ENCODE measurements around the gene CDC123.

Gene CDC123

DNA sequence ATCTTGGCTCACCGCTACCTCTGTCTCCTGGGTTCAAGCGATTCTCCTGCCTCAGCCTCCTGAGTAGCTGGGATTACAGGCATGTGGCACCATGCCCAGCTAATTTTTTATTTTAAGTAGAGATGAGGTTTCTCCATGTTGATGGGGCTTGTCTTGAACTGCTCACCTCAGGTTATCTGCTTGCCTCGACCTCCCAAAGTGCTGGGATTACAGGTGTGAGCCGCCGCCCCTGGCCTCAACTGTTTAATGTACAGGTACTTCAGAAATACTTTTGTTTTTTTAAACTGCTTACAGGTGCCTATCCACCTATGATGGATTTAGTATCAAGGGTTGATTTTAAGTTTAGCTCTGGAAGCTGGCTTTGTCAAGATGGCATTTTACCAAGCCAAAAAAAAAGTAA, 55.6 kb downstream of the CDC123 start:
- Histone ChIP-seq H3K27me3 (ENCODE audit: insufficient read depth, poor library complexity, severe bottlenecking) (no peaks in the 10 kb centered on the region), H3K27ac (replicated peaks) (no peak overlapping the region), H3K4me3 (replicated peaks; ENCODE audit: insufficient read depth, low read length) (no peak overlapping the region)
- TF ChIP-seq, protein P1, sequence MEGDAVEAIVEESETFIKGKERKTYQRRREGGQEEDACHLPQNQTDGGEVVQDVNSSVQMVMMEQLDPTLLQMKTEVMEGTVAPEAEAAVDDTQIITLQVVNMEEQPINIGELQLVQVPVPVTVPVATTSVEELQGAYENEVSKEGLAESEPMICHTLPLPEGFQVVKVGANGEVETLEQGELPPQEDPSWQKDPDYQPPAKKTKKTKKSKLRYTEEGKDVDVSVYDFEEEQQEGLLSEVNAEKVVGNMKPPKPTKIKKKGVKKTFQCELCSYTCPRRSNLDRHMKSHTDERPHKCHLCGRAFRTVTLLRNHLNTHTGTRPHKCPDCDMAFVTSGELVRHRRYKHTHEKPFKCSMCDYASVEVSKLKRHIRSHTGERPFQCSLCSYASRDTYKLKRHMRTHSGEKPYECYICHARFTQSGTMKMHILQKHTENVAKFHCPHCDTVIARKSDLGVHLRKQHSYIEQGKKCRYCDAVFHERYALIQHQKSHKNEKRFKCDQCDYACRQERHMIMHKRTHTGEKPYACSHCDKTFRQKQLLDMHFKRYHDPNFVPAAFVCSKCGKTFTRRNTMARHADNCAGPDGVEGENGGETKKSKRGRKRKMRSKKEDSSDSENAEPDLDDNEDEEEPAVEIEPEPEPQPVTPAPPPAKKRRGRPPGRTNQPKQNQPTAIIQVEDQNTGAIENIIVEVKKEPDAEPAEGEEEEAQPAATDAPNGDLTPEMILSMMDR (IDR thresholded peaks at IDR 0.05; ENCODE audit: insufficient read depth, low read length): no peak
- no peak for TF ChIP-seq SPI1 (IDR thresholded peaks at IDR 0.05; ENCODE audit: borderline replicate concordance, low read depth)
- no peak for TF ChIP-seq GABPA (IDR thresholded peaks at IDR 0.05; ENCODE audit: low read depth)
- TF ChIP-seq, protein P2, sequence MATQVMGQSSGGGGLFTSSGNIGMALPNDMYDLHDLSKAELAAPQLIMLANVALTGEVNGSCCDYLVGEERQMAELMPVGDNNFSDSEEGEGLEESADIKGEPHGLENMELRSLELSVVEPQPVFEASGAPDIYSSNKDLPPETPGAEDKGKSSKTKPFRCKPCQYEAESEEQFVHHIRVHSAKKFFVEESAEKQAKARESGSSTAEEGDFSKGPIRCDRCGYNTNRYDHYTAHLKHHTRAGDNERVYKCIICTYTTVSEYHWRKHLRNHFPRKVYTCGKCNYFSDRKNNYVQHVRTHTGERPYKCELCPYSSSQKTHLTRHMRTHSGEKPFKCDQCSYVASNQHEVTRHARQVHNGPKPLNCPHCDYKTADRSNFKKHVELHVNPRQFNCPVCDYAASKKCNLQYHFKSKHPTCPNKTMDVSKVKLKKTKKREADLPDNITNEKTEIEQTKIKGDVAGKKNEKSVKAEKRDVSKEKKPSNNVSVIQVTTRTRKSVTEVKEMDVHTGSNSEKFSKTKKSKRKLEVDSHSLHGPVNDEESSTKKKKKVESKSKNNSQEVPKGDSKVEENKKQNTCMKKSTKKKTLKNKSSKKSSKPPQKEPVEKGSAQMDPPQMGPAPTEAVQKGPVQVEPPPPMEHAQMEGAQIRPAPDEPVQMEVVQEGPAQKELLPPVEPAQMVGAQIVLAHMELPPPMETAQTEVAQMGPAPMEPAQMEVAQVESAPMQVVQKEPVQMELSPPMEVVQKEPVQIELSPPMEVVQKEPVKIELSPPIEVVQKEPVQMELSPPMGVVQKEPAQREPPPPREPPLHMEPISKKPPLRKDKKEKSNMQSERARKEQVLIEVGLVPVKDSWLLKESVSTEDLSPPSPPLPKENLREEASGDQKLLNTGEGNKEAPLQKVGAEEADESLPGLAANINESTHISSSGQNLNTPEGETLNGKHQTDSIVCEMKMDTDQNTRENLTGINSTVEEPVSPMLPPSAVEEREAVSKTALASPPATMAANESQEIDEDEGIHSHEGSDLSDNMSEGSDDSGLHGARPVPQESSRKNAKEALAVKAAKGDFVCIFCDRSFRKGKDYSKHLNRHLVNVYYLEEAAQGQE (IDR thresholded peaks at IDR 0.05; ENCODE audit: insufficient replicate concordance, low read depth): no peak
- no peak for TF ChIP-seq POLR2AphosphoS5 (IDR thresholded peaks at IDR 0.05; ENCODE audit: low read depth)
- no peak for DNase-seq (ENCODE audit: low read depth in 1 of 2, low spot score in 1 of 2)

DNA sequence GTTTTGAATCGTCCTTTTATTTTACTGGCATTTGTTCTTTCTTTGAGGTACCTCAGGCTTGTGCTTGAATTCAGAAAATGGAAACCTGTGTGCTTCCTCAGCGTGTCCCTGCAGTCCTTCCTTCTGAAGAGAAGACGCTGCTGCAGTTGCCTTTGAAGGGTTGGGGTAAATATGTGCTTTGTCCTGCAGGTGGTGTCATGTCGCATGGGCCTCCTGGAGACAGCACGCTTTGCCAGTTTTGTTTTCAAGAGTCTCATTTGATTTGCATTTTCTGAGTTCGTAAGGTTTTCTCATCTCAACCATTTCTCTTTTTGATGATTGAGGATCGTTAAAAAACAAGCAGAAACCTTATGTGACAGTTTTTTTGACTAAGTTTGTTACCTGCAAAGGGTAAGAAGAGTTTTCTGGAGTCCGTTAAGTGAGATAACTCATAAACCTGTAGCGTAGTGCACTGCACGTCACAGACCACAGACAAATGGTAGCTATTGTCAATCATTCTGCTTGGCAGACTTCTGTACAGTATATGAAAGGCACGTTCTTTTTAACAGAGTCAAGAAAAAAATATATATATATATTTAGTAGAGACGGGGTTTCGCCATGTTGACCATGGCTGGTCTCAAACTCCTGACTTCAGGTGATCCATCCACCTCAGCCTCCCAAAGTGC, 57.0 kb downstream of the CDC123 start:
- Histone ChIP-seq H3K4me3 (replicated peaks; ENCODE audit: insufficient read depth, low read length) (no peak overlapping the region), H3K27ac (replicated peaks) (no peak overlapping the region), H3K27me3 (ENCODE audit: insufficient read depth, poor library complexity, severe bottlenecking) (no peaks in the 10 kb centered on the region)
- DNase-seq (ENCODE audit: low read depth in 1 of 2, low spot score in 1 of 2): no peak
- TF ChIP-seq SPI1 (IDR thresholded peaks at IDR 0.05; ENCODE audit: borderline replicate concordance, low read depth) (no peak), POLR2AphosphoS5 (IDR thresholded peaks at IDR 0.05; ENCODE audit: low read depth) (no peak), GABPA (IDR thresholded peaks at IDR 0.05; ENCODE audit: low read depth) (no peak)
- TF ChIP-seq, protein P1 (IDR thresholded peaks at IDR 0.05; ENCODE audit: insufficient read depth, low read length): no peak
- TF ChIP-seq, protein P2 (IDR thresholded peaks at IDR 0.05; ENCODE audit: insufficient replicate concordance, low read depth): no peak

DNA sequence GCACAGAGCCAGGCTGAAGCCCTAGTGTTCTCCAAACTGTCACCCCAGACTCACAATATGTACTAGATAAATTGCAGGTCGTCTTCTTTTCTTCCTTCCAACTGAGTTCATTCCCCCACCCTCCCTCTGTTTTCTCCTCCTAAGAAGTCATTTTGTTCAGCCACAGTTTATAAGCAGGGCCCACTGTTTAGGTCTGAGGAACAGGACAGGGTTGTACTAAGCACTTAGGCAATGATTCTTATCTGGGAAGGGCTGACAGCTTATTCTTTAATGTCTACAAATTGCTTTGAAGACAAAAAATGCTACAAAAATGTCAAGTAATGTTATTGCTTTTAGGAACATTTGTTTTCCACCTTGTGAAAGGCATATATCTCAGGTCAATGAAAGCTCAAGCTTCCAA, 59.1 kb downstream of the CDC123 start:
- H3K27ac ChIP-seq (replicated peaks): no peak overlapping the region
- H3K4me3 ChIP-seq (replicated peaks; ENCODE audit: insufficient read depth, low read length): no peak overlapping the region
- H3K27me3 ChIP-seq (ENCODE audit: insufficient read depth, poor library complexity, severe bottlenecking): no peaks in the 10 kb centered on the region
- no peak for DNase-seq (ENCODE audit: low read depth in 1 of 2, low spot score in 1 of 2)
- TF ChIP-seq GABPA (IDR thresholded peaks at IDR 0.05; ENCODE audit: low read depth) (no peak), SPI1 (IDR thresholded peaks at IDR 0.05; ENCODE audit: borderline replicate concordance, low read depth) (no peak), POLR2AphosphoS5 (IDR thresholded peaks at IDR 0.05; ENCODE audit: low read depth) (no peak)
- TF ChIP-seq, protein P1 (IDR thresholded peaks at IDR 0.05; ENCODE audit: insufficient read depth, low read length): no peak
- TF ChIP-seq, protein P2 (IDR thresholded peaks at IDR 0.05; ENCODE audit: insufficient replicate concordance, low read depth): no peak
